Pancreas (tissue), 10 donors: ENCODE results near the gene PRR19. TPM values are rescaled to one million over a fixed set of nuclear protein-coding genes. Genes with fewer than 3 reads are reported as not detected.

Experiments
- ATAC-seq, 4 donors: fragments of 200-7000 bp; cut with Tn5 transposase; one replicate each; pipeline versions ENCODE4 v1.8.0 to v1.9.1; 2020; ENCODE audit warnings: mild to moderate bottlenecking in 4 of 4, moderate library complexity in 4 of 4
- DNase-seq, 6 donors: peaks; one replicate each; pipeline ENCODE4 v3.0.0-alpha.2; 2020
- FAIRE-seq: peaks from 2 replicates; lab custom pipeline; 2012; peaks lifted over from hg19 to GRCh38; lab: Jason Lieb, UNC
- H3K27ac ChIP-seq, 4 donors: fragments of 200-600 bp; sonication (generic); 1 replicate in 3 of 4; 2 replicates in 1 of 4; pipeline versions ENCODE4 v1.5.0 to v1.8.0; 2020
- H3K27me3 ChIP-seq, 4 donors: fragments of 200-600 bp; one replicate each; pipeline ENCODE4 v1.8.0; 2021
- H3K36me3 ChIP-seq, 3 donors: fragments of 200-600 bp; sonication (generic) in 1 of 3; one replicate each; pipeline versions ENCODE4 v1.5.0 to v1.8.0; 2020 to 2021
- H3K4me1 ChIP-seq, 3 donors: fragments of 200-600 bp; one replicate each; pipeline ENCODE4 v1.8.0; 2021
- H3K4me3 ChIP-seq, 4 donors: fragments of 200-600 bp; sonication (generic) in 2 of 4; one replicate each; pipeline versions ENCODE4 v1.5.0 to v1.8.0; 2020 to 2021
- H3K9me3 ChIP-seq, 4 donors: fragments of 200-600 bp; one replicate each; pipeline ENCODE4 v1.8.0; 2021
- WGBS, 2 donors: extraction: QIAGEN DNeasy Blood & Tissue Kit; methylation state at CpG; one replicate each; pipeline ENCODE4 v1.1.7; 2013; 5-methylcytosine and 5-hydroxymethylcytosine counted together
- intact Hi-C, 3 donors: fragments of 100-400 bp; cut with DNase I; formaldehyde crosslinking; loops; one replicate each; pipeline versions ENCODE4 v1.11.1 to v1.14.2; 2022
- polyA plus RNA-seq, 2 donors: library from polyadenylated mRNA; stranded (reverse); fragments of 200-250 nt; gene quantifications; one replicate each; pipeline ENCODE4 v1.2.3, GENCODE V29; 2013
- total RNA-seq, 6 donors: library from RNA; stranded (reverse); fragmentation: NEBNext Ultra II Directional in 4 of 6; extraction: Animal tissue kit (Norgen Biotek cat#: 25700) in 4 of 6; gene quantifications; one replicate each; pipeline versions ENCODE4 v1.2.1 to v1.2.4, GENCODE V29; 2021 to 2023
- TF ChIP-seq, protein P1 (sequence below), 4 donors: fragments of 200-600 bp; sonication (generic) in 3 of 4; IDR thresholded peaks; one replicate each; pipeline versions ENCODE4 v1.5.0 to v1.8.0; 2021; ENCODE audit warnings: antibody characterized with exemption in 4 of 4
- donor health status: healthy with polysubstance abuse.
- donor health status: DM: no; HTN: no; CAD: no; lungs with moderate emphysema.
- donor health status: DM: no; HTN: no; CAD: no.
- donor health status: control.
- donor health status: control.
- donor health status: Bipolar disorder and iron deficiency.
- donor health status: DM: yes; HTN: yes; CAD: no.
- donor health status: DM: no; HTN: no; CAD: no.
- donor health status: DM: no; HTN: no; CAD: no.
- donor health status: DM: yes; HTN: yes; CAD: no.

PRR19 gene
- total and polyA plus RNA-seq, 8 donors: 0.12 to 0.99 (median 0.37) TPM

DNA sequence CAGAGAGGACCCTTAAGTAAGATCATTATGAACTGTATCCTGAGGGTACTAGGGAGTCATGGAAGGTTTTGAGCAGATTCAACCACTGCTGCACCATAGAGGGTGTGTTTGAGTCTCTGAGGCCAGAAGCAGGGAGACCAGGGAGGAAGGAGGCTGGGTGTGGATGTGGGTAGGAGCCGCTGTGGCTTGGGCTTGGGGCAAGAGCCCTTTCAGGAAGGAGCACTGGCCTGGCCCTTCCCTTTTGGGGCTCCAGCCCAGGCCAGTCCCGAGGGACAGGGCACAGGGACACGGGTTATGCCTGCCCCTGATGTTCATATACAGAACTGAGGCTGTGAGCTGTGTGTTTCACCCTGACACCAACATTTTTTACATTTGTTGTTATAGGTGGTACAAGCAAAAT lies 25.6 kb upstream of the PRR19 start:
- Histone ChIP-seq H3K4me1 (peaks cover 18 to 40% (median 20%) of the 10 kb centered on the region in 3 donors), H3K27me3 (no peaks in the 10 kb centered on the region), H3K4me3 (no peak overlapping the region), H3K27ac (no peak overlapping the region), H3K36me3 (peaks cover 0 to 29% (median 15%) of the 10 kb centered on the region in 3 donors), H3K9me3 (no peaks in the 10 kb centered on the region)
- intact Hi-C loops: no loop called here
- 71 to 79% methylated on average over 3 of the region's 3 CpGs for WGBS, 2 donors
- DNase-seq: peak in 1 of 6 donors; percentile 38
- ATAC-seq: no peak
- no peak for FAIRE-seq
- TF ChIP-seq, protein P1, sequence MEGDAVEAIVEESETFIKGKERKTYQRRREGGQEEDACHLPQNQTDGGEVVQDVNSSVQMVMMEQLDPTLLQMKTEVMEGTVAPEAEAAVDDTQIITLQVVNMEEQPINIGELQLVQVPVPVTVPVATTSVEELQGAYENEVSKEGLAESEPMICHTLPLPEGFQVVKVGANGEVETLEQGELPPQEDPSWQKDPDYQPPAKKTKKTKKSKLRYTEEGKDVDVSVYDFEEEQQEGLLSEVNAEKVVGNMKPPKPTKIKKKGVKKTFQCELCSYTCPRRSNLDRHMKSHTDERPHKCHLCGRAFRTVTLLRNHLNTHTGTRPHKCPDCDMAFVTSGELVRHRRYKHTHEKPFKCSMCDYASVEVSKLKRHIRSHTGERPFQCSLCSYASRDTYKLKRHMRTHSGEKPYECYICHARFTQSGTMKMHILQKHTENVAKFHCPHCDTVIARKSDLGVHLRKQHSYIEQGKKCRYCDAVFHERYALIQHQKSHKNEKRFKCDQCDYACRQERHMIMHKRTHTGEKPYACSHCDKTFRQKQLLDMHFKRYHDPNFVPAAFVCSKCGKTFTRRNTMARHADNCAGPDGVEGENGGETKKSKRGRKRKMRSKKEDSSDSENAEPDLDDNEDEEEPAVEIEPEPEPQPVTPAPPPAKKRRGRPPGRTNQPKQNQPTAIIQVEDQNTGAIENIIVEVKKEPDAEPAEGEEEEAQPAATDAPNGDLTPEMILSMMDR (IDR thresholded peaks at IDR 0.05): no peak

DNA sequence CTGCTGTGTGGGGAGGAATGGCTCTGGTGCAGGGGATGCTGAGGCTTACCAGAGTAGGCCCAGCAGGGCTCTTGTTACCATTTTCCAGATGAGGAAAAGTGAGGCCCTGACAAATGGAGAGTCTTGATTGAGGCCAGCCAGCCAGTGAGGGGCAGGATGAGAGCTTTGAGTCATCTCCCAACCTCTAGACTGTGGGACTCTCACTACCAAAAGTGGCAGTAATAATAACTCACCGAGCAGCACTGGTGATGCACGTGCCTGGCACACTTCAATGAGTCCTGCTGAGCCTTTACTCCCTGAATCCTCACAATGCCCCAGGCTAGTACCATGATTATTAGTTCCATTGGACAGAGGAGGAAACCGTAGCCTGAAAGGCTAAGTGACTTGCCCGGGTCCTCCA lies 25.1 kb upstream of the PRR19 start:
- H3K27me3 ChIP-seq: no peaks in the 10 kb centered on the region
- no peak for ATAC-seq
- H3K36me3 ChIP-seq: peaks cover 0 to 29% (median 15%) of the 10 kb centered on the region in 3 donors
- intact Hi-C loops: no loop called here
- no peak overlapping the region for H3K27ac ChIP-seq
- FAIRE-seq: no peak
- 86 to 87% methylated on average over 4 of the region's 4 CpGs for WGBS, 2 donors
- H3K4me3 ChIP-seq: no peak overlapping the region
- TF ChIP-seq, protein P1 (IDR thresholded peaks at IDR 0.05): no peak
- no peak for DNase-seq
- no peaks in the 10 kb centered on the region for H3K9me3 ChIP-seq
- peaks cover 16 to 43% (median 26%) of the 10 kb centered on the region in 3 donors for H3K4me1 ChIP-seq

DNA sequence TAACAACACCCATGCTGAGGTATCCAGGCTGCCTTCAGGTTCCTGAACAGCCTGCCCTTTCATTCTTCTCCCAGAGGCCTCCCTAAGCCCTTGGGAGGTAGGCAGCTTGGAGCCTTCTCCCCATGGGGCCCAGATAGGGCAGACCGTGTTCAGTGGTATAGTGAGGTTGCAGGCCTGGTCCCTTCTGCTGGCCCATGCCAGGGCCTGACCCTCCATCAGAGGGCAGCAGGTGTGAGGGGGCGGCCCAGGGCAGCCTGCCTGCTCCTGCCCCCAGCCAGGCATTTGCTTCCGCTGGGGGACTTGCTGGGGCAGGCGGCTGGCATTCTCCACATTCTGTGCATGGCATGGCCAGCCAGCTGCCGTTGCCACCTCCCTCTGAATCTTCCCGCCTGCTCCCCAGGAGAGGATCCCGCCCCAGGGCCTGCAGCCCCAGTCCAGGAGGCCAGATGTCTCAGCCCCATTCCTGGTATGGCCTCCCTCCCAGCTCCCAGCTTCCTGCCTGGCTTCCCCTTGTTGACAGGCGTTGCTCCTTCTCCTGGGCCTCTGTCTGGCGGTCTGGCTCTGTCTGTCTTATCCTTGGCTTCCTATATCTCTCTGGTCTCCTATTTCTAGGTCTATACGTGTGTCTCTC lies 24.0 kb upstream of the PRR19 start:
- DNase-seq (peak in 4 of 6 donors; percentile 17 to 74 (median 52)), ATAC-seq (no peak), FAIRE-seq (no peak)
- H3K4me3 ChIP-seq: no peak overlapping the region
- TF ChIP-seq, protein P1 (IDR thresholded peaks at IDR 0.05): no peak
- WGBS, 2 donors: 52 to 54% methylated on average over 10 of the region's 10 CpGs
- H3K36me3 ChIP-seq: peaks cover 0 to 21% (median 15%) of the 10 kb centered on the region in 3 donors
- no peaks in the 10 kb centered on the region for H3K27me3 ChIP-seq
- peak overlapping the region in 3 of 4 donors; percentile 33 to 90 (median 55) for H3K27ac ChIP-seq
- peaks cover 16 to 54% (median 28%) of the 10 kb centered on the region in 3 donors for H3K4me1 ChIP-seq
- intact Hi-C loops: no loop called here
- no peaks in the 10 kb centered on the region for H3K9me3 ChIP-seq

DNA sequence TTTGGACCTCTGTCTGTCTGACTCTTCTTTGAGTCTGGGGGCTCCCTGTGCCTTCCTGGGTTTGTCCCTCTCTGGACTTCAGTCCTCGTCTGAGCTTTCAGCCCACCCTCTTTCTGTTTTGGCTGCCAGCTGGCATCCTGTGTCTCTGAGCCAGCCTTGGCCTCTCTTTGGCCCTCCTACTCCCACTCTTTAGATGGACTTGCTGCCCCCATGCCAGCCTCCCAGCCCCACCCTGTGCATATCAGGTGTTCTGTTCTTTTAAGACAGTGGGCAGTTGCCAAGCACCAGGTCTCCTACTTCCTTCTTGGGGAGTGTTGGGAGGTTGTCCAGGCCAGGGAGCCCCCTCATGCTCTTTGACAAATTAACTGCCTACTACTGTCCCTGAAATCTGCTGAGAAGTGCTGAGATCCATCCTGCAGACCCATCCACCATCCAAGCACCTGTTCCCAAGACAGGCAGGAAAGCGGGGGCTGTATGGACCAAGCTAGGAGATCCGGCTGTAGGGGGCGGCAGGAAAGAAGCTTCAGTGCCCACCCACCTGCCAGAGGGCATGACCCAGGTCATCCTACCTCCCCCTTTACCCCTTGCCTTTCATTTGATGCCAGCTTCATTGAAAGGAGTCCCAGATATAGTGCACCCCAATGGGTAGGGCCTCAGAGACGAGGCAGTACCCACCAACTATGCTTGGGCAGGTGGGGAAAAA lies 23.3 kb upstream of the PRR19 start:
- intact Hi-C loops: no loop called here
- Histone ChIP-seq H3K4me3 (no peak overlapping the region), H3K27me3 (no peaks in the 10 kb centered on the region), H3K9me3 (no peaks in the 10 kb centered on the region), H3K36me3 (peaks cover 0 to 14% (median 8%) of the 10 kb centered on the region in 3 donors), H3K27ac (peak overlapping the region in 3 of 4 donors; percentile 33 to 90 (median 55)), H3K4me1 (peaks cover 16 to 56% (median 28%) of the 10 kb centered on the region in 3 donors)
- DNase-seq (peak in 3 of 6 donors; percentile 26 to 42 (median 27)), FAIRE-seq (no peak), ATAC-seq (no peak)
- 77 to 81% methylated on average over 5 of the region's 5 CpGs for WGBS, 2 donors
- TF ChIP-seq, protein P1 (IDR thresholded peaks at IDR 0.05): no peak
